SKM-1 treated with dmso at 0.1 percent for 144 hours (cell line): ENCODE data around the gene ATP6V1B1.
A peak's percentile ranks its signal among the peaks of the same experiment; 100 is the strongest.

Source experiments
- DNase-seq: peaks from one replicate; lab custom pipeline; 2025; ENCODE audit not compliant: unreplicated experiment; lab: John Stamatoyannopoulos, UW

ATP6V1B1 gene

GRCh38 chr2:70935468-70936164, at the start of gene ATP6V1B1:
TSS of gene ATP6V1B1 (plus strand) at chr2:70935900. CDS start at chr2:70935955, 55 bp downstream.
- no peak for DNase-seq

GRCh38 chr2:70886541-70886987, 49.1 kb upstream of the ATP6V1B1 start:
- DNase-seq, result no peak

GRCh38 chr2:70887208-70887549, 48.5 kb upstream of the ATP6V1B1 start:
- no peak for DNase-seq

GRCh38 chr2:70887550-70888246, 48.0 kb upstream of the ATP6V1B1 start:
- no peak for DNase-seq

GRCh38 chr2:70888366-70888922, 47.3 kb upstream of the ATP6V1B1 start:
- DNase-seq, result no peak

- no peak for DNase-seq
These were observed 46.6 kb upstream of the ATP6V1B1 start for GRCh38 chr2:70888923-70889715.

GRCh38 chr2:70889716-70890037, 46.0 kb upstream of the ATP6V1B1 start:
- DNase-seq, result no peak

- DNase-seq, result no peak
These were observed 45.1 kb upstream of the ATP6V1B1 start for GRCh38 chr2:70890469-70891065.

GRCh38 chr2:70891572-70892357, 43.9 kb upstream of the ATP6V1B1 start:
- no peak for DNase-seq

- no peak for DNase-seq
These were observed 43.0 kb upstream of the ATP6V1B1 start for GRCh38 chr2:70892750-70893149.

- no peak for DNase-seq
These were observed 42.5 kb upstream of the ATP6V1B1 start for GRCh38 chr2:70893186-70893585.

- DNase-seq, result no peak
These were observed 40.9 kb upstream of the ATP6V1B1 start for GRCh38 chr2:70894765-70895164.

GRCh38 chr2:70895249-70895648, 40.5 kb upstream of the ATP6V1B1 start:
- DNase-seq, result no peak

GRCh38 chr2:70895998-70896764, 39.5 kb upstream of the ATP6V1B1 start:
- no peak for DNase-seq

- peak; percentile 19 for DNase-seq
These were observed 38.9 kb upstream of the ATP6V1B1 start for GRCh38 chr2:70896765-70897202.

- DNase-seq, result no peak
These were observed 38.3 kb upstream of the ATP6V1B1 start for GRCh38 chr2:70897203-70897976.

- DNase-seq, result no peak
These were observed 37.8 kb upstream of the ATP6V1B1 start for GRCh38 chr2:70897977-70898226.

- DNase-seq, result no peak
These were observed 37.1 kb upstream of the ATP6V1B1 start for GRCh38 chr2:70898363-70899240.
